K562 treated with DMSO at 1 percent for 12 hours (cell line): Measurements from ENCODE around the gene TRMT10A. TPM values are rescaled to one million over a fixed set of nuclear protein-coding genes. Genes with fewer than 3 reads are reported as not detected.

Source experiments
- total RNA-seq: library from RNA; unstranded; fragments of 300-600 nt; gene quantifications from 2 replicates; pipeline ENCODE4 v1.2.3, GENCODE V29; 2022; ENCODE audit not compliant: insufficient read depth

The TRMT10A gene, protein sequence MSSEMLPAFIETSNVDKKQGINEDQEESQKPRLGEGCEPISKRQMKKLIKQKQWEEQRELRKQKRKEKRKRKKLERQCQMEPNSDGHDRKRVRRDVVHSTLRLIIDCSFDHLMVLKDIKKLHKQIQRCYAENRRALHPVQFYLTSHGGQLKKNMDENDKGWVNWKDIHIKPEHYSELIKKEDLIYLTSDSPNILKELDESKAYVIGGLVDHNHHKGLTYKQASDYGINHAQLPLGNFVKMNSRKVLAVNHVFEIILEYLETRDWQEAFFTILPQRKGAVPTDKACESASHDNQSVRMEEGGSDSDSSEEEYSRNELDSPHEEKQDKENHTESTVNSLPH
- total RNA-seq, result 1.9 and 5.0 TPM in 2 replicates

GRCh38 chr4:99563310-99564186 is at the start of gene TRMT10A:
TRMT10A (minus strand) TSS chr4:99564039; CDS start chr4:99559338, 4,701 bp downstream.

DNA sequence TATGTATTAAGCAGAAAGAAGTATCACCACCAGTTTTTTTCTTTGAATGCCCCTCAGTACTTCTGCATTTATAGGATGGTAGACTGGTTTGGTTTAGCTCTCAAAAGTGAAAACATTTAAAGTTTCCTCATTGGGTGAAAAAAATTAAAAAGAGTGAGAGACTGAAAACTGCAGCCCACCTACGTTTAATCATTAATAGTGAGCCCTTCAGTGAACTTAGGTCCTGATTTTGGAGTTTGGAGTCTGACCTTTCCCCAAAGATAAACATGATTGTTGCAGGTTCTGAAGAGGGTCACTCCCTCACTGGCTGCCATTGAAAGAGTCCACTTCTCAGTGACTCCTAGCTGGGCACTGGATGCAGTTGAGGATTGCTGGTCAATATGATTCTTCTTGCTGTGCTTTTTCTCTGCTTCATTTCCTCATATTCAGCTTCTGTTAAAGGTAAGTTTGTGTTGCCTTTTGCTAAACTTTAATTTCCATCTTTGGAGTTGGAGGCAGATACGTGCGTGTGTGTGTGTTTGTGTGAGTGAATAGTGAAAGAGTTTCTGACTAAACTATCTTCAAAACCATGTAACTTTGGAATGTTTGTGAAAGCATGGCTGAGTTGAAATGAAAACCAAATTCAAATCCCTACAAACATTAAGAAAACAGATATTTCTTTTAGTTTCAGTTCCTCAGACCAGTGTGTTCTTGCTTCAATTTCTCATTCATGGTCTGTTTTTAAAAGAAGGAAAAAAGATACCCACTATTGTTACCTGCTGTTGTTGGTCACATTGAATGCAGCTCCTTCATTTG is 10.9 kb upstream of the TRMT10A start, which contains the start of gene MTTP:
TSS of gene MTTP (plus strand) at position 295 of the 795 bp plus-strand sequence. CDS start at position 381, 86 bp downstream.

DNA sequence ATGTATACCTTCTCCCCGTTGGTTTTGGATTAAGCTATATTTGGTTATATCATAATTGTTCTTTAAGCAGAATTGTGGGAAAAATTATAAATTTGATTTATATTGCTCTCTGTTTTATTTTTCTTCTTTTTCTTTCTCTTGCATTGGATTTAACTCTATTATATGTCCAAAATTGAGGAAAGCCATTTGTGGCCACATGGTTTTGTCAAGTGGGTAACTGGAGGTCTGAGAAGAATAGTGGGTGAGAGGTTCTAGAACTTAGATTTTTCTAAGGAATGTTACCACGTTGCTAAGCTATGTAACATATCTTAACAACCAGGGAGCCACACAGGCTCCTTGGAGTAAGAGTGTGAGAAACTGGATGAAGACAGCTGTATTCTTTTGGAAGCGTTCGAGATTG is 53.1 kb downstream of the TRMT10A start, which contains the start of gene C4orf17:
TSS of gene C4orf17 (plus strand) at position 301 of the 400 bp plus-strand sequence. CDS start 2,061 bp downstream, outside the sequence.

Other genes starting within 250 kb of the TRMT10A start
- gene ADH1B, start 242.6 kb downstream of the TRMT10A start, total RNA-seq, result not detected in 2 replicates
- gene ADH1C, start 211.3 kb downstream of the TRMT10A start, total RNA-seq, result not detected in 2 replicates
- not detected in 2 replicates for gene ADH7, start 128.7 kb downstream of the TRMT10A start, total RNA-seq
- not detected in 2 replicates for gene C4orf17, start 53.0 kb downstream of the TRMT10A start, total RNA-seq
- not detected in 2 replicates for gene MTTP, start 10.8 kb upstream of the TRMT10A start, total RNA-seq
- not detected in 2 replicates for gene C4orf54, start 93.8 kb upstream of the TRMT10A start, total RNA-seq